HG03342 (cell line): ENCODE measurements around the gene CTRB2.
"Not testable (repeated sequence)": the region's sequence is repeated elsewhere in the genome, so short reads cannot be mapped to it uniquely, and the experiment has no call there.

Experiments
- ATAC-seq: cut with Tn5 transposase; IDR thresholded peaks from one replicate; pipeline ENCODE4 v1.9.1; 2021; ENCODE audit warnings: mild to moderate bottlenecking, moderate library complexity; ENCODE audit not compliant: unreplicated experiment

The CTRB2 gene

DNA sequence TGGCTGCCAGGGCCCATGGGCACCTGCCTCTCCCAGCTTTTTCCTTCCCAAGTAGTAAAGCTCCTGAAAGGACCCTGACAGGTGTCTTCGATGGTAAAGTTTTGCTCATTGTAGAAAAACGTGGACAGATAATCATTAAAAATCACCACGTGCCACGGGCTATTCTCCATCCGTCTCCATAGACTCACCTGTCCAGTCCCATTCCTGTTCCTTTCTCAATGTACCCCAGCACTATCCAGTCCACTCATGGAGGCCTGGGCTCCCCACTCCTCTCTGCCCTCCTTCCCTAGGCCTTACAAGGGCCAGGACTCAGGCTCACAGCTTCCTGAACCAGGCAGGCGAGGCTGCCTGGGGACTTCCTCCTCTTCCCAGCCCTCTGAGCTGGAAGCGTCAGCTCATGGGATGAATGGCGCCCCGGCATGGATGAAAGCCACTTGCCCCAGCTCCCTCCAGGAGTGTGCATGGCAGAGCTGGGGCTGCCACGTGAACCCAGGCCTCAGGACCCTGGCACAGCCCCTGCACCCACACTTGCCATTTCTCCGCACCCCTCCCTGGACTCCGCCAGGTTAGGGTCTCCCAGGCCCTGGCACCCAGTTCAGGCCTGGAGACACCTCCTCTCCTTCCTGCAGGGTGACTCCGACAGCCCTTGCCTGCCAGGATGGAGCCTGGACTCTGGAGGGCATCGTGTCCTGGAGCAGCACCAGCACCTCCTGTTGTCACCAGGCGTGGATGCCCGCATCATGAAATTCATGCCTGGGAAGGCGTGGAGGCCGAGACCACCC is 20.6 kb upstream of the CTRB2 start:
- ATAC-seq: no peak

GRCh38 chr16:75226550-75227360 is 19.8 kb upstream of the CTRB2 start:
- ATAC-seq: no peak

DNA sequence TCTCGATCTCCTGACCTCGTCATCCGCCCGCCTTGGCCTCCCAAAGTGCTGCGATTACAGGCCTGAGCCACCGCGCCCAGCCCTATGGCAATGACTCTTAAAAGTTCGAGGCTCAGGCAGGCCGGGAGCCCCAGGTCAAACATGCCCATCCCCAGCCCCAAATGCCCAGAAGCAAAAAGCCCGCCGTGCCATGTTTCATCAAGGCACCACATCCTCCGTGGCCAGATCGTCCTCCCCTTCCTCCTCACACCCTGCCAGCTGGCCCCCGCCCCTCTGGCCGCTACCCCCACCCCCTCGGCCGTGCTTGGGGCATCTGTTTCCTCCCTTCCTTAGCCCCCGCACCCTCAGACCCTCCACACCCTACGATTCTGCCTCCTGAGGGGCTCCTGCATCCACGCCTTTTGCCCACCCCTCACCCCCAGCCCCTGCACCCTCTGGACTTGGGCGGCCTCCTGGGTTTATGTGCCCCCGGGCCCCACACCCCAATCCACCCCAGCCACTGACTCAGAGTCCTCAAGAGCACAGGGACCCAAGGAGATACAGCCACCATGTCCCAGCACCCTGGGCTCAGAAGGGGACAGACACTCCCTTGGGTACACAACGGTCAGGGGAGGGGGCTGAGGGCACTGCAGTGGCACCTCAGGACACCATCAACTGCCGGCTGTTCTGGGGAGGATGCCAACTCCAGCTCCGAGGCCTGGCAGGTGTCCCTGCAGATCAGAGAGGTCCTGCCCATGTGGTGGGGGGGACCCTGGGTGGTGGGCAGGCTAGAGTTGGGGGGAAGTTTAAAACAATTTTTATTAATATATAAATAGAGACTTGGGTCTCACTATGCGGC is 18.9 kb upstream of the CTRB2 start:
- no peak for ATAC-seq

DNA sequence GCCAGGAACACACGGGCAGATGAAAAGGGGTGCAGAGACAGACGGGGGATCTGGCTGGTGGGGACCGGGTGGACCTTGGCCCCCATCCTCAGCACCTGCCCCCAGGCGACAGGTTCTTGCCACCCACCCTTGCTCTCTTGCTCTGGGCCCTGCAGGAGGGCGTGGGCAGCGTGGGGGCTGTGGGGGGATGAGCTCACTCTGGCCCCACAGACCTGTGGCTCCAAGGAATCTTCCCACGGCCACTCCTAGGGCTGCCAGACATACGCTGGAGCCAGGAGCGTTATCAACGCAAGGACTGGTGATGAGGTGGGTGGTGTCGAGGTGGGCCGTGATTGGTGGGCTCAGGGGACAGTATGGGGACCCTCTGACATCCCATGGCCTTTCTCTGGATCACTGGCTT is 18.1 kb upstream of the CTRB2 start:
- no peak for ATAC-seq

DNA sequence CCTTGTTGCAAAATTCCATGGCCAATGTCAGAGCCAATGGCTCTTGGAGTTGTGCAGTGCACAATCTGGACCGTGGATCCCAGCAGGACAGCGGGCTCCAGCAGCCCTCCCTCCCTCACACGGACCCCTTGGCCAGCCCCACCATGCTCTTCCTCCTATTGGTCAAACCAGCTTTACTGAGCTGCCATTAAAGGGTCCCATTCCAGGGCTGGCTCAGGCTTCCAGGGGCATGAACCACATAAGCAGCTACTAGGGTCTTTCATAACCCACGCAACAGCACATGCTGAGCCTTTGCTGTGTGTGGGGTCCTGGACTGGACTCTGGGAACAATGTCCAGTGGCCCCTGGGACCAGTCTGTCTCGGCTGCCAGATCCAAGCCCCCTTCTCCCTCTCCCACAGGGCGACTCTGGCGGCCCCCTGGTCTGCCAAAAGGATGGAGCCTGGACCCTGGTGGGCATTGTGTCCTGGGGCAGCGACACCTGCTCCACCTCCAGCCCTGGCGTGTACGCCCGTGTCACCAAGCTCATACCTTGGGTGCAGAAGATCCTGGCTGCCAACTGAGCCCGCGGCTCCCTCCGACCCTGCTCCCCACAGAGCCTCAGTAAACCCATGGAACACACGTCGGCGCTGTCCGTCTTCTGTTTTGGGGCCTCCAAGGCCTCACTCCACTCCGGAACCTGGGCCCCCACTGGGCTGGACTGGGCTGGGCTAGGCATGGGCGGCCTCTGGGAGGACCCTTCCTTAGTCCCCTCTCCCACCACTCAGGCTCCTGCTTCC is 17.5 kb upstream of the CTRB2 start:
- no peak for ATAC-seq

DNA sequence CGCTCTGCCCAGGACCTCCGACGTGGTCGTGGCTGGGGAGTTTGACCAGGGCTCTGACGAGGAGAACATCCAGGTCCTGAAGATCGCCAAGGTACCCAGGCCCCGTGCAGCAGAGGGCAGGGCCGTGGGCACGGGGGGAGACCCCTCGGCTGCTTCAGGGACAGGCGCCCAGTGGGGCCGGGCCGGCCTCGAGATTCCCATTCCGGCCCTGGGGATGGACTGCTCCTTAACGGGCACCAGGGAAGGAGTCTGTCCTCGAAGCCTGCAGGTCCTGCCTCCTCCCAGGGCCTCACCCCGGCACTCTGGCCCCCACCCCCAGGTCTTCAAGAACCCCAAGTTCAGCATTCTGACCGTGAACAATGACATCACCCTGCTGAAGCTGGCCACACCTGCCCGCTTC is 16.2 kb upstream of the CTRB2 start:
- ATAC-seq: not testable (repeated sequence)

GRCh38 chr16:75222271-75222783 is 15.4 kb upstream of the CTRB2 start:
- ATAC-seq: no peak

DNA sequence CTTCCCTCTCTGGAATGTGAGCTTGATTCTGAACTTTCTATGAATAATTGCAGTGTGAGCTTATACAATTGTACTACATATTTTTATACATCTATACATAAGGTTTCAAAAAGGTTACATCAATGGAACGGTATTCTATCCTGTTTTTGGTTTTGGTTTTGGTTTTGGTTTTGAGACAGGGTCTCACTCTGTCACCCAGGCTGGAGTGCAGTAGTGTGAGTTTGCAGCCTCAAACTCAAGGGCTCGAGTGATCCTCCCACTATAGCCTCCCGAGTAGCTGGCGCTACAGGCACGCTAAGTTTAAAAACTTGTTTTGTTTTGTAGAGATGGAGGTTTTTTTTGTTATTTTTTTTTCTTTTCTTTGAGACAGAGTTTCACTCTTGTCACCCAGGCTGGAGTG is 12.9 kb upstream of the CTRB2 start:
- ATAC-seq: peak; percentile 48

- no peak for ATAC-seq
These were observed 12.1 kb upstream of the CTRB2 start for GRCh38 chr16:75219088-75219487.

- ATAC-seq: peak; percentile 69
These were observed 11.5 kb upstream of the CTRB2 start, which contains the start of gene CTRB1 for GRCh38 chr16:75218256-75219076. Gene CTRB1 (plus strand): TSS chr16:75218988. CDS start chr16:75219008, 20 bp downstream.

DNA sequence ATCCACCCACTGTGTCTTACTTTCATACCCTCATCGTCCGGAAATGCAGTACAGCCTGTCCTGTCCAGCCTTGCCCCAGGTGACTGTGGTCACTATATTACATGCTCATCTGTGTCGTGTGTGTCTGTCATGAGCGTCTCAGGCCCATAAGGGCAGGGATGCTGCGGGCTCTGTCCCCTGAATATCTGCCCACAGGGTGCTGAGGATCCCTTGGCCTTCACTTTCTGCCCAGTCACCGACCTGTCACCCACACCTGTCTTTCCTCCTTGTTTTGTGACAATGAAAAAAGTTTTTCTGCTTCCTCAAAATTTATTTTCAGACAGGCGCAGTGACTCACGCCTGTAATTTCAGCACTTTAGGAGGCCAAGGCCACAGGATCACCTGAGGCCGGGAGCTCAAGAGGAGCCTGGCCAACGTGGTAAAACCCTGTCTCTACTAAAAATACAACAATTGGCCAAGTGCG is 10.5 kb upstream of the CTRB2 start:
- no peak for ATAC-seq

DNA sequence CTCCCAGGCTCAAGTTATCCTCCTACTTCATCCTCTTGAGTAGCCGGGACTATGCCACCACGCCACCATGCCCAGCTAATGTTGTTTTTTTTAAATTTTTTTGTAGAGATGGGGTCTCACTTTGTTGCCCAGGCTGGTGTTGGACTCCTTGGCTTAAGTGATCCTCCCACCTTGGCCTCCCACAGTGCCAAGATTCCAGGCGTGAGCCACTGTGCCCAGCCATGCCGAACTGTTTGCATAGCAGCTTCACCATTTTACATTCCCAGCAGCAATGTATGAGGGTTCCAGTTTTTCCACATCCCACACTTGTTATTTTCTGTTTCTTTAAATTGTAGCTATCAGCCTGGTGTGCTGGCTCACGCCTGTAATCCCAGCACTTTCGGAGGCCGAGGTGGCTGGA is 9.6 kb upstream of the CTRB2 start:
- ATAC-seq: no peak

DNA sequence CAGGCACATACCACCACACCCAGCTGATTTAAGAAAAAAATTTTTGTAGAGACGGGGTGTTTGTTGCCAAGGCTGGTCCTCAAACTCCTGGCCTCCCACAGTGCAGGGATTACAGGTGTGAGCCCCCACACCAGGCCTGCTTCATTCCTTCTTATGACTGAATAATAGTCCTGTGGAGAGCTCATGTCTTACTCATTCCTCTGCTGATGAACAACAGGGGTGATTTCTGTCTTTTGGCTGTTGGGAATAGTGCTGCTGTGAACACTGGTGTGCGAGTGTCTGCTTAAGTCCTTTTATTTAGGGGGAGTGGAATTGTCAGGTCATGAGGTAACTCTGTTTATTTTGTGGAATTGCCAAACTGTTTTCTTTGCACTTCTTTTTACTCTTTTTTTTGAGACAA is 9.2 kb upstream of the CTRB2 start:
- ATAC-seq: no peak

DNA sequence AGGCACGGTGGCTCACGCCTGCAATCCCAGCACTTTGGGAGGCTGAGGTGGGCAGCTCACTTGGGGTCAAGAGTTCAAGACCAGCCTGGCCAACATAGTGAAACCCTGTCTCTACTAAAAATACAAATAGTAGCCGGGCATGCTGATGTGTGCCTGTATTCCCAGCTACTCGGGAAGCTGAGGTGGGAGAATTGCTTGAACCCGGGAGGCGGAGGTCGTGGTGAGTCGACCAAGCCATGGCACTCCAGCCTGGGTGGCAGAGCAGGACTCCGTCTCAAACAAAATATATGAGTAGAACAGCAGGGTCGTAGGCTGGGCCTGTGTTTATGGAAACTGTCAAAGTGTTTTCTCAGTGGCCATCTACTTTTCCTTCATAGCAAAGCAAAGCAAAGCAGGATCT is 4.3 kb upstream of the CTRB2 start:
- not testable (repeated sequence) for ATAC-seq

DNA sequence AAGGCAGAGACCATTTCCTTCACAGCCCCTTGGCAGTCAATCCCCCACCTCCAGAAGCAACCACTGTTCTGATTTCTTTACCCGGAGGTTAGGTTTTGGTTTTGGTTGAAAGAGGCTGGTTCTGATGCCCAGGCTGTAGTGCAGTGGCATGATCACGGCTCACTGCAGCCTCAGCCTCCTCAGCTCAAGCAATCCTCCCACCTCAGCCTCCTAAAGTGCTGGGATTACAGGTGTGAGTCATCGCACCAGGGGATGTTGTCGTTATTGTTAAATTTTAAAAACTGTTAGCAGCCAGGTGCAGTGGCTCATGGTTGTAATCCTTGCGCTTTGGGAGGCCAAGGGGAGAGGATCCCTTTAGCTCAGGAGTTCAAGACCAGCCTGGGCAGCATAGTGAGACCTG is 3.0 kb upstream of the CTRB2 start:
- ATAC-seq: no peak

- not testable (repeated sequence) for ATAC-seq
These were observed 2.6 kb upstream of the CTRB2 start for GRCh38 chr16:75209514-75209913.

GRCh38 chr16:75208861-75209505 is 2.0 kb upstream of the CTRB2 start:
- ATAC-seq: no peak

DNA sequence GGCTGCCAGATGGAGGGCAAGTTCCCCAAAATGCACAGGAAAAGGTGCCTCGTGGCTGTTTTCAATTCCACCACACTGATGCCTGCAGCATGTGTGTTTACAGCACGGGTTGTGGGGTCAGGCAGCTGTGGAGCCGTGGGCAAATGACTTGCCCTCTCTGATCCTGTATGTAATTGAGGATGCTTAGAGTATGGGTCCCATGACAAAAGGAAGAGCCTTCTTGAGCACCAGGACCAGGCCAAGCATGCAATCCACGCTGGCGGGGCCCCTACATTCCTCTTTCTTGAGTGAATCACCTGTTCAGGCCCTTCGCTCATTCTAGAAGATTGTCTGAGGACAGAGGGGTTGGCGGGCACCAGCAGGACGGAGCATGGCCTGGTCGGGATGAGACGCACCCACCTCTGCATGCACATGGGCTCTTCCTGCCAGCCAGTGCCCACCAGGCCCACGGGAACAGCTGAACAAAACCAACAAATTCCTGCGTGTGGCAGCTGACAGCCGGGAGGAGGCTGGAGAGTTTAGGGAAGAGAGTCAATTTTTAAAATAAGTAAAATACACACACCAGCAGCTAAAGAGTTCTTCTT is 1.4 kb upstream of the CTRB2 start:
- ATAC-seq: no peak
